Fibroblast of lung (primary cell): Measurements from ENCODE around the gene MAP2K5.

Source experiments
- EZH2 ChIP-seq: IDR thresholded peaks from 2 replicates; pipeline ENCODE4 v1.5.1; 2012; ENCODE audit warnings: low read length, control low read depth, mild to moderate bottlenecking; ENCODE audit errors: missing control alignments
- TF ChIP-seq, protein P1 (sequence below), 2 donors: IDR thresholded peaks in 1 of 2; conservative IDR thresholded peaks in 1 of 2; 1 replicate in 1 of 2; 2 replicates in 1 of 2; pipeline ENCODE4 v1.5.1; 2011 to 2012; ENCODE audit warnings: low read length in 2 of 2, control low read depth in 1 of 2, inconsistent platforms in 1 of 2, low read depth in 1 of 2, mild to moderate bottlenecking in 1 of 2

DNA sequence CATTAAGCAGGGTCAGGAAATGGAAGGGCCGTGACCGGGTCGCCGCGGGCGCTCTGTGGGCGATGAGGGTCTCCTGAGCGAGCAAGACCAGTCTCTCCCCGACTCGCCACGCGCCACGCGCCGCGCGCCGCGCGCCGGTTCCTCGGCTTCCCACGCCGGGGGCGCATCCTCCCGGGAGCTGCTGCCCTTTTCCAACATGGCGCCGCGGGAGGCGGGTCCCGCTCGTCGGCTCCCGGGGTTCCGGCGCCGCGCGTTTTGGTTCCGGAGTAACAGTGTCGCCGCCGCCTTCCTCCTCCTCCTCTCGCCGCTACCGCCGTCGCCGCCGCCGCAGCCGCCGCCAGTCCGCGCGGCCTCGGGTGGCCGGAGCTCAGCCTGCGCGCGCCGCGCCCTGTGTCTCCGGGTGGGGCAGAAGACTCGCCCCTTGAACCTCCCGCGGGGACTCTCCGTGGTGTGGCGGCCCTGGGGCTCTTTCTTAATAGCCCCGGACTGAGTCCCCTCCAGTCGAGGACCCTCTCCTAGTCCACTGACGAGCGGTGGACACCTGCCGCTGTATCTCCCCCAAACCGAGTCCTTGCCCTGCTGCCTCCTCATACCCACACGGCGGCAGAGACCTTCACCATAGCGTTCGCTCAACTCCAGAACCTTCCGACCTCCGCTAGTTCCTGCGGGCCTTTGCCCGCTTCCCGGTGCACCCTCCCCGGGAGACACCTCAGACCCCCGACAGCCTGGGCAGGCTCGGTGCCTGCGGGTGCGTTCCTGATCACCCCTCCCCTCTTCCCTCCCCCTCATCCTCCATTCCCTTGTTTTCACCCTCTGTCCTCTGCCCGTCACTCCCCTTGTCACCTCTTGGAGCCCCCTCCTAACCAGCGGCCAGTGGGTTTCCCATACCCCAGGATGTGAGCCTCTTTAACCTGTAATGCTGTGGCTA is at the start of gene MAP2K5:
- TF ChIP-seq, protein P1, sequence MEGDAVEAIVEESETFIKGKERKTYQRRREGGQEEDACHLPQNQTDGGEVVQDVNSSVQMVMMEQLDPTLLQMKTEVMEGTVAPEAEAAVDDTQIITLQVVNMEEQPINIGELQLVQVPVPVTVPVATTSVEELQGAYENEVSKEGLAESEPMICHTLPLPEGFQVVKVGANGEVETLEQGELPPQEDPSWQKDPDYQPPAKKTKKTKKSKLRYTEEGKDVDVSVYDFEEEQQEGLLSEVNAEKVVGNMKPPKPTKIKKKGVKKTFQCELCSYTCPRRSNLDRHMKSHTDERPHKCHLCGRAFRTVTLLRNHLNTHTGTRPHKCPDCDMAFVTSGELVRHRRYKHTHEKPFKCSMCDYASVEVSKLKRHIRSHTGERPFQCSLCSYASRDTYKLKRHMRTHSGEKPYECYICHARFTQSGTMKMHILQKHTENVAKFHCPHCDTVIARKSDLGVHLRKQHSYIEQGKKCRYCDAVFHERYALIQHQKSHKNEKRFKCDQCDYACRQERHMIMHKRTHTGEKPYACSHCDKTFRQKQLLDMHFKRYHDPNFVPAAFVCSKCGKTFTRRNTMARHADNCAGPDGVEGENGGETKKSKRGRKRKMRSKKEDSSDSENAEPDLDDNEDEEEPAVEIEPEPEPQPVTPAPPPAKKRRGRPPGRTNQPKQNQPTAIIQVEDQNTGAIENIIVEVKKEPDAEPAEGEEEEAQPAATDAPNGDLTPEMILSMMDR (conservative IDR thresholded peaks at IDR 0.05 in 1 of 2, IDR thresholded peaks at IDR 0.05 in 1 of 2; ENCODE audit: low read depth in 1 of 2, low read length in 2 of 2) = no peak
- TF ChIP-seq EZH2 = no peak
